WTC11 (cell line): ENCODE results near the gene POGZ.

Experiments used
- CREM ChIP-seq: sonication (generic); formaldehyde crosslinking; IDR thresholded peaks from 2 replicates; pipeline ENCODE4 v1.8.1; 2022; ENCODE audit warnings: mild to moderate bottlenecking, missing genetic modification reagents, moderate library complexity
- CTCF ChIP-seq: fragments of 200-600 bp; IDR thresholded peaks from 2 replicates; pipeline ENCODE4 v1.8.0; 2022; ENCODE audit warnings: antibody characterized with exemption
- E2F5 ChIP-seq: sonication (generic); formaldehyde crosslinking; IDR thresholded peaks from 2 replicates; pipeline ENCODE4 v1.8.1; 2022; ENCODE audit warnings: mild to moderate bottlenecking, moderate library complexity, missing genetic modification reagents
- ETV6 ChIP-seq: sonication (generic); formaldehyde crosslinking; IDR thresholded peaks from 2 replicates; pipeline ENCODE4 v1.8.1; 2022; ENCODE audit warnings: mild to moderate bottlenecking, missing genetic modification reagents
- FOXJ3 ChIP-seq: sonication (generic); formaldehyde crosslinking; IDR thresholded peaks from 2 replicates; pipeline ENCODE4 v1.9.0; 2021; ENCODE audit warnings: missing genetic modification reagents, mild to moderate bottlenecking, borderline replicate concordance
- HMGXB4 ChIP-seq: sonication (generic); formaldehyde crosslinking; IDR thresholded peaks from 2 replicates; pipeline ENCODE4 v1.8.1; 2023; ENCODE audit warnings: mild to moderate bottlenecking, moderate library complexity, missing genetic modification reagents
- JUN ChIP-seq: sonication (generic); formaldehyde crosslinking; IDR thresholded peaks from 2 replicates; pipeline ENCODE4 v1.8.0; 2023; ENCODE audit warnings: mild to moderate bottlenecking, missing genetic modification reagents
- SMAD4 ChIP-seq: sonication (generic); formaldehyde crosslinking; IDR thresholded peaks from 2 replicates; pipeline ENCODE4 v1.8.0; 2022; ENCODE audit warnings: mild to moderate bottlenecking, missing genetic modification reagents
- ZBTB21 ChIP-seq: sonication (generic); formaldehyde crosslinking; IDR thresholded peaks from 2 replicates; pipeline ENCODE4 v1.8.1; 2023; ENCODE audit warnings: mild to moderate bottlenecking, missing genetic modification reagents, borderline replicate concordance

- TF ChIP-seq CTCF: no peak
- TF ChIP-seq FOXJ3 (CRISPR knock-in tag): no peak
- no peak for TF ChIP-seq SMAD4 (CRISPR knock-in tag)
- TF ChIP-seq ETV6 (CRISPR knock-in tag): no peak
- TF ChIP-seq E2F5: no peak
- no peak for TF ChIP-seq ZBTB21 (CRISPR knock-in tag)
- TF ChIP-seq HMGXB4: no peak
- TF ChIP-seq CREM: no peak
- TF ChIP-seq JUN (CRISPR knock-in tag): no peak
Measured at GRCh38 chr1:151428068-151428467, 31.2 kb downstream of the POGZ start.
